ENCODE results near the gene TBL1X. TPM values are rescaled to one million over a fixed set of nuclear protein-coding genes. Genes with fewer than 3 reads are reported as not detected.

The TBL1X gene
- total RNA-seq, 4 donors from 2014 or later: 15.0 to 19.4 (median 16.3) TPM

DNA sequence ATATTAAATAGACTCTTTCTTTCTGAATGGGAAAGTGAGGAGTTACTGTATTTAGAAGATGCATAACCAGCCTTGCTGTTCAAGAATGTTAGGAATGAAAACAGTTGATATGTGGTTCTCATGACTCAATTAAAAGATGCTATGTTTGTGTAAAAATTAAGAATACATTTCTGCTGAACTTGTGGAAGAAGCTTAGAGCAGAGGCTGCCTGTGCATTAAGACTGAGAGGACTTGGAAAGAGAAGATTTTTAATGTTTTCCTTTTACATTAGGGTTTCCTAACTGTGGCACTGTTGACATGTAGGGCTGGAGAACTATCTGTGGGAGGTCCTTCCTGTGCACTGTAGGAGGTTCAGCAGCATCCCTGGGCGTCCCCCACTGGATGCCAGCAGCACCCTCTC lies 163.1 kb downstream of the TBL1X start:
- TF ChIP-seq, protein P1, sequence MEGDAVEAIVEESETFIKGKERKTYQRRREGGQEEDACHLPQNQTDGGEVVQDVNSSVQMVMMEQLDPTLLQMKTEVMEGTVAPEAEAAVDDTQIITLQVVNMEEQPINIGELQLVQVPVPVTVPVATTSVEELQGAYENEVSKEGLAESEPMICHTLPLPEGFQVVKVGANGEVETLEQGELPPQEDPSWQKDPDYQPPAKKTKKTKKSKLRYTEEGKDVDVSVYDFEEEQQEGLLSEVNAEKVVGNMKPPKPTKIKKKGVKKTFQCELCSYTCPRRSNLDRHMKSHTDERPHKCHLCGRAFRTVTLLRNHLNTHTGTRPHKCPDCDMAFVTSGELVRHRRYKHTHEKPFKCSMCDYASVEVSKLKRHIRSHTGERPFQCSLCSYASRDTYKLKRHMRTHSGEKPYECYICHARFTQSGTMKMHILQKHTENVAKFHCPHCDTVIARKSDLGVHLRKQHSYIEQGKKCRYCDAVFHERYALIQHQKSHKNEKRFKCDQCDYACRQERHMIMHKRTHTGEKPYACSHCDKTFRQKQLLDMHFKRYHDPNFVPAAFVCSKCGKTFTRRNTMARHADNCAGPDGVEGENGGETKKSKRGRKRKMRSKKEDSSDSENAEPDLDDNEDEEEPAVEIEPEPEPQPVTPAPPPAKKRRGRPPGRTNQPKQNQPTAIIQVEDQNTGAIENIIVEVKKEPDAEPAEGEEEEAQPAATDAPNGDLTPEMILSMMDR (IDR thresholded peaks at IDR 0.05; ENCODE audit: low read depth): no peak

DNA sequence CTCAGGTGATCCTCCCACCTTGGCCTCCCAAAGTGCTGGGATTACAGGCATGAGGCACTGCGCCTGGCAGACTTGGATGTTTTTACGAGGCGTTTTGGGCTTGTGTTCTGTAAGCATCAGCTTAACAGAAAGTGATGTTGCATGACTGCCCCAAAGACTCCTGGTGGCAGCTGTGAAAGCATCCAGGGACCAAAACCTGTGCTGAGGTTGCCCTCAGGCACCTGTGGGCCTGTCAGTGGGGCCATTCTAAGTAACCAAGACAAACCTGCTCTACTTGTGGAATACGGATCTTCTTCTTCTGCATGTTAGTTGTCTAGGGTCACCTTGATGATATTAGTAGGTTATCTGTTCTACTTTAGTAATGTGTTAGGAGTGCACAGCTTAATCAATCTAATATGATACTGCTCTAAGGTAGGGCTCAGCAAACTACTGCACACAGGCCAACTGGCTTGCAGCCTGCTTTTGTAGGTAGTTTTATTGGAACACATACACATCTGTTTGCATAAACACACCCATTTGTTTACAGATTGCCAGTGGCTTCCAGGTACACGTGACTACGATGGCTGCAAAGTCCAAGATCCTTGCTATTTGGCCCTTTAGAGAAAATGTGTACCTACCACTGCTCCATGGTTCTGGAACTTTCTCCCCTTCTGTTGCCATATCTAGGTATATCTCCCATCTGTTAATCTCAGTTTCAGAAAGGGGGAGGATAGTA lies 164.1 kb downstream of the TBL1X start:
- TF ChIP-seq, protein P1 (IDR thresholded peaks at IDR 0.05; ENCODE audit: low read depth): no peak

DNA sequence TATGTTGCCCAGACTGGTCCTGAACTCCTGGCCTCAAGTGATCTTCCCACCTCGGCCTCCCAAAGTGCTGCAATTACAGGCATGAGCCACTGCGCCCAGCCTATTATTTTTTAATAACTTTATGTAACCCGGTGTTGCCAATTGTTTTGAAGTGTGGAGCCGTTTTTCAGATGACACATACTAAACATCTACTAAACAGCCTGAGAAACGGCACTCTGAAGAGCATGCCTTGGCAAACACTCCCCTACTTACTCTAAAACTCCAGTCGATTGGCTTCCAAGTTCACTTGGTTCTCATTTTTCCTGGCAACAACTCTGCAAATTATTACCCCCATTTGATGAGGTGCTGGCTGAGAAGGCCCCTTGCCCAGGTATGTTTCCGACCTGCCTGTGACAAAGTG lies 169.7 kb downstream of the TBL1X start:
- TF ChIP-seq, protein P1 (IDR thresholded peaks at IDR 0.05; ENCODE audit: low read depth): no peak

DNA sequence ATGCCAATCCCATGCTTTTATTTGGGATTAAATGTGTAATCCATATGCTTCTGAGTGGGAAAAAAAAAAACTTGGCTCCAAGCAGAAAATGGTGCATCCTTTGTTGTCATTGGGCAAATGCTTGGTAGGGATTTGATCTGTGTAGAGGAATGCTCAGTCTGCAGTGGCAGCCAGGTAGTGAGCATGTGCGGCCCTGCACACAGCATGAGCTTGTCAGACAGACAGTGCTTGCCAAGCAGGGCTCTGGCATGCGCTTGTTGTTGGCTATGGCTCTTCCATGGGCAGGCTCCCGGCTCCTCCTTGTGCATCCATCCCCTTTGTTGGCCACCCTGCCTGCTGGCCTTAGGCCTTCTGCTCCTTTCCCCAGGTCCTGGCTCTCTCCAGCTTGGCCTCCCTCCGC lies 170.5 kb downstream of the TBL1X start:
- TF ChIP-seq, protein P1 (IDR thresholded peaks at IDR 0.05; ENCODE audit: low read depth): no peak

DNA sequence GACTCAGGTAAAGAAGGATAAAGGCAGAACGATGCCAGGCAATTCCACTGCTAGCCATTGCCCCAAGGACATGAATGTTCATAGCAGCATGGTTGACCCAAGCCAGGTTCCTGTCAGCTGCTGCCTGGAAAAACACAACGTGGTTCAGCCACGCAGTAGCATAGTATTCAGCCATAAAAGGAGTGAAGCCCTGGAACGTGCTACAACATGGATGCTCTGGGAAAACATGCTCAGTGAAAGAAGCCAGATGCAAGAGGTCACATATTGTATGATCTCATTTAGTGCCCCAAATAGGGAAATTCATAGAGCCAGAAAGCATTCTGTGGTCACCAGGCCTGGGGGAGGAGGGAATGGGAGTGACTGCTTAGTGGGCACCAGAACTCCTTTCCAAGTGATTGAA lies 170.9 kb downstream of the TBL1X start:
- TF ChIP-seq, protein P1 (IDR thresholded peaks at IDR 0.05; ENCODE audit: low read depth): no peak

DNA sequence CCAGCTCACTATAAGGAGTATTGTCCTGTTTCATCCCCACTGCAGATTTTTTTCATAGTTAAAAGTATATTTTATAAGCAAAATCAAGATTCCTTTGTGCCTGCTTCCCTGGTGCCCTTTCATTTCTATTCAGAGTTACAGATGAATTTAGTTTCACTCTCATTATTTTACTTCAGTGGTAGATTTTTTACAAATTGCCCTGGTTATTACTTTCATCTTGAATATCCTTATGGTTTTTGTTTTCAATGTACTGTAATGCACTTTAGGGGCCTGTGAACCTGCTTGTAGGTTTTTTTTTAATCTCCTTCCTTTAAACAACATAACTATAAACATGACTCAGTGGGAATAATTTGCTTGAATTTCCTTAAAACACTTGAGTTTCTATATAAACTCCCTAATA lies 174.0 kb downstream of the TBL1X start:
- TF ChIP-seq, protein P1 (IDR thresholded peaks at IDR 0.05; ENCODE audit: low read depth): no peak

DNA sequence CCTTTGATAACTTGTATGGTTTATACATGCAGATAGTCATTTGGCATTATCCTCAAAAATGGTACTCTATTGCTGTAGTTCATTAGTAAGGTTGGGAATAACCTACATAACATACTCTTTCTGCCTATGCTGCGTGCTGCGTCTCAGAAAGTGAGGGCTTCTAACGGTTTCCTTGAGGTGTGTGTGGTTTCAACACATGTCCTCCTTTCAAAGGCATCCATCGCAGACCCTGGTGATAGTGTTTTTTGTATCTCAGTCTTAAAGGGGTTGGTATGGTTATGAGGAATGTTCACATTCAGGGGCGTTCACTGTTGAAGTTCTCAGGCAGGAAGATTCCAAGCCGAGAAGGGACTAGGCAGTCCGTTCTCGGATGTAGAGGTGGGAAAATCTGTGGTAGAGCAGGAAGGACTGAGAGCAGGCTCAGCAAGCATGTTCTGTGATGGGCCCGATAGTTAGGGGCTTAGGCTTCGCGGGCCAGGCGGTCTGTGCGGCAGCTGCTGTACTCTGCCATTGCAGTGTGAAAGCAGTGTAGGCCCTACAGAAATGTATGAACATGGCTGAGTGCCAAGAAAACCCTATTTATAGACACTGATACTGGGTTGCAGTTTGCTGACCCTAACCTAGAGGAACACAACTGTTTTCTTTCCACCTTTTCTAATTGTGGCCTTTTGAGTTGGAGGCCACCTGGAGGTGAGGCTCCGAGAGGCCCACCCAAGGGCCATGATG lies 177.6 kb downstream of the TBL1X start:
- TF ChIP-seq, protein P1 (IDR thresholded peaks at IDR 0.05; ENCODE audit: low read depth): no peak

Data from subcutaneous adipose tissue (tissue), 4 donors.